HepG2 (cell line): Measurements from ENCODE around the gene NOSTRIN.

Experiments
- ATF2 ChIP-seq: sonication (generic); formaldehyde crosslinking; IDR thresholded peaks from 2 replicates; pipeline ENCODE4 v1.4.0; 2020; ENCODE audit warnings: missing genetic modification reagents
- CTCF ChIP-seq: sonication (generic); formaldehyde crosslinking; IDR thresholded peaks from 2 replicates; pipeline ENCODE4 v1.5.0; 2020; ENCODE audit warnings: mild to moderate bottlenecking, missing genetic modification reagents, moderate library complexity
- HCFC1 ChIP-seq: fragments of 150-350 bp; IDR thresholded peaks from 2 replicates; pipeline ENCODE4 v1.6.1; 2014; ENCODE audit warnings: low read depth, low read length
- HDAC2 ChIP-seq: sonication (generic); formaldehyde crosslinking; IDR thresholded peaks from 2 replicates; pipeline ENCODE4 v1.4.0; 2020; ENCODE audit warnings: missing genetic modification reagents
- JUNB ChIP-seq: sonication (generic); formaldehyde crosslinking; IDR thresholded peaks from 2 replicates; pipeline ENCODE4 v1.8.0; 2022; ENCODE audit warnings: missing genetic modification reagents, mild to moderate bottlenecking, borderline replicate concordance
- NFYB ChIP-seq: sonication (generic); formaldehyde crosslinking; IDR thresholded peaks from 2 replicates; pipeline ENCODE4 v1.4.0; 2020; ENCODE audit warnings: missing genetic modification reagents
- POLR2AphosphoS5 ChIP-seq: IDR thresholded peaks from 2 replicates; pipeline ENCODE4 v1.6.1; 2012; ENCODE audit warnings: low read depth, low read length
- REST ChIP-seq, 2 experiments: IDR thresholded peaks; 2 replicates each; pipeline ENCODE4 v1.6.1; 2011 to 2012; ENCODE audit warnings: low read length in 2 of 2, borderline replicate concordance in 1 of 2, low read depth in 1 of 2, mild to moderate bottlenecking in 1 of 2, moderate library complexity in 1 of 2
- TCF12 ChIP-seq, 2 experiments: fragments of 450-650 bp in 1 of 2; sonication (generic) in 1 of 2; formaldehyde crosslinking in 1 of 2; IDR thresholded peaks; 2 replicates each; pipeline versions ENCODE4 v1.6.1 to v1.8.0; 2017 to 2022; ENCODE audit warnings: antibody characterized with exemption in 1 of 2, mild to moderate bottlenecking in 1 of 2, missing genetic modification reagents in 1 of 2, moderate library complexity in 1 of 2

GRCh38 chr2:168809537-168809936 is 7.1 kb downstream of the NOSTRIN start:
- TF ChIP-seq TCF12 (IDR thresholded peaks at IDR 0.05) (no peak), TCF12 (CRISPR knock-in tag; IDR thresholded peaks at IDR 0.05) (no peak), JUNB (no peak), HCFC1 (no peak), POLR2AphosphoS5 (no peak), HDAC2 (CRISPR knock-in tag) (no peak), ATF2 (no peak), NFYB (no peak), REST (IDR thresholded peaks at IDR 0.05; ENCODE audit: borderline replicate concordance in 1 of 2, low read depth in 1 of 2, low read length in 2 of 2) (no peak), CTCF (CRISPR knock-in tag) (no peak)
